T-helper 9 cell (primary cell): Measurements from ENCODE around the gene GRID1.
"Not testable (repeated sequence)": the region's sequence is repeated elsewhere in the genome, so short reads cannot be mapped to it uniquely, and the experiment has no call there.

Experiments
- DNase-seq: peaks from one replicate; pipeline ENCODE4 v3.0.0-alpha.2; 2020

The GRID1 gene

GRCh38 chr10:86391986-86392722 lies 25.6 kb upstream of the GRID1 start:
- no peak for DNase-seq

DNA sequence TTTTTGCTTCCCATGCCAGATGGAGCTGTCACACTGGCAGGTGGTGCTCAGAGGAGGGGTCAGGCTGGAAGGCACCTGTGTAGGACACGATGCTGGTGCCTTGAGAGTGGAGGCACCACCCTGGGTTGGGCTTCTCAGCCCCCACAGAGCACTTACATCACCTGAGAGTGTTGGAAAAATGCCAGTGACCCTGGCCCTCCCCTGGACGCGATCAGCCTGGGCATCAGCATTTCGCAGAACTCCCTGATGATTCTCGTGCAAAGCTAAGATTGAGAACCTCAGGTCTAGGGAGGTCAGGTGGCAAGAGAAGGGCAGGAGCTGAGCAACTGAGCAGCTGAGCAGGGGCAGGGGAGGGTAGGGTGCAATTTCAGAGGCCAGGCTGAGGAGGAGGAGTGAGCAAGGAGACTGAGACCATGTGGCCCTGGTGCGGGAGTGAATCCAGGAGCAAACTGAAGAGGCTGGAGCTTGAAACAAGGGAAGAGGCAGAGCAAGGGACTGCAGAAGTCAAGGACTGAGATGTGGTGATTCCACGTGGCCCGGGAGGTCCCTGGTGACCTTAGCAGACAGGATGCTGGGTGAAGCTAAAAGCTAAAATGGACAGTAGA lies 24.7 kb upstream of the GRID1 start:
- DNase-seq, result no peak

DNA sequence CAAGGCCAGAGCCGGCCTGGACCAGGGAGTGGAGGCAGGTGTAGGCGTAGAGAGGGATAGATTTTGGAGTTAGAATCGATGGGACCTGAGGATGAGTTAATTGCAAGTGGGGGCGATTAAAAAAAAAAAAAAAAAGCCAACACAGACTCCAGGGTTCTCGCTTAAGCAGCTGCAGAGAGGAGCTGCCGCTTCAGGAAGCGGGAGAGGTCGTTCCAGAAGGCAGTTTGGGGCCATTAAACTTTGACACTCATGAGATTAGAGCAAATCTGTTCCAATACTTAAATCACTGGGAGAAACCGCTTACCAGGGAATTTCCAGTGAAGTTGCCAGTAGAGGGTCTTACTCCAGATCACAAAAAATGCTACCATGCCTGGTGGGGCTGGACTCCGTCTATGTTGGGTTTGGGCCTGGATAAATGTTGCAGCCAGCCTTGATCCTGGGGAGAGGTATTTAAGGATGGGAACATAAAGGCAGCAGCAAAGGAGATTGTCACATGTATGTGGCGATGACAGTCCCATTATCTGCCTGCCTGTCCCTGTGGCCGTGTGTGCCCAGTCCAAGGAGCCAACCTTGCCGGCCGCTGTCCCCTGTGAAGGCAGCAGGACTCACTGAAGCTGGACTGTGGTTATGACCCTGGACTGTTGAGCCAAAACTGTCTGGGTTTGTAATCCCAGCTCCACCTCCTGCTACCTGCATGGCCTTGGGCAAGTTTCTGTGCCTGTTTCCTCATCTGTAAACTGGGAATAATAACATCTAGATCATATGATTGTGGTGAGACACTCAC lies 23.9 kb upstream of the GRID1 start:
- DNase-seq, result no peak

DNA sequence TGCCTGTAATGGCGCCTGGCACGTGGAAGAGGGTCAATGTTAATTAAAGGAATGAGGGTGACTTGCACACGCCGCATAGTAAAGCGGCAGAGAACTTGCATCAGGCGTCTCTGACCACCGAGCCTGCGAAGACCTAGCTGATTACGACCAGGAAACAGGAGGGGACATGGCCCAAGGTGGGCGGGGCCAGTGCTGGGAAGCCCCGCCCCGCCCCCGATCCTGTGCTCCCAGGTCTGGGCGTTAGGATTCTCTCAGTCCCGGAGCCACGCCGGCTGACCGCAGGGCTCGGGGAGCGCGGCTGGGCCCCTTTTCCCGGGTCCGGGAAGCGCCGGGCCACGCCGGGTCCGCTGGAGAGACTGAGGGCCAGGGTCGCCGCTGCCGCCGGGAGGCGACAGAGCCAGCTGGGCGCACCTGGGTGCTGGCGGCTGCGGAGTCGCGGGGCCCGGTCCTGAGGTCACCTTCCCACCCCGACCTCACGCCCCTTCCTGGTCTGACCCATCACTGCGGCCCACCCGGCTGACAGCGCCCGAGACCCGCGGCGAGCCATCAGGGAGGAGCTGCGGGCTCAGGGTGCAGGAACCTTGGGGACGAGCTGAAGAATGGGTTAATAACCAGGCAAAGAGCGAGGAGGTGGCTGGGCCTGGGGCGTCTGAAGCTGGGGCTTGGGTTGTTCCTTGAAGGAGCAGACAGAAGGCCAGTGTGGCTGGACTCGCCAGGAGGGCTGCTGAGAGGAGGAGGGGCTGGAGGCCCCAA lies 23.0 kb upstream of the GRID1 start:
- no peak for DNase-seq

DNA sequence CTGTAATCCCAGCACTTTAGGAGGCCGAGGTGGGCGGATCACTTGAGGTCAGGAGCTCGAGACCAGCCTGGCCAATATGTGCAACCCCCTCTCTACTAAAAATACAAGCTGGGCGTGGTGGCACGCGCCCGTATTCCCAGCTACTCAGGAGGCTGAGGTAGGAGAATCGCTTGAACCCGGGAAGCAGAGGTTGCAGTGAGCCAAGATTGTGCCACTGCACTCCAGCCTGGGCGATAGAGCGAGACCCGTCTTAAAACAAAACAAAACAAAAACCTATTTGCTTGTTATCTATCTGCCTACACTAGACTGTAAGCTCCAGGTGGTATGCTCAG lies 22.5 kb upstream of the GRID1 start:
- not testable (repeated sequence) for DNase-seq

- DNase-seq, result no peak
Measured at GRCh38 chr10:86388119-86388704, 21.6 kb upstream of the GRID1 start.

GRCh38 chr10:86387178-86387794 lies 20.7 kb upstream of the GRID1 start:
- DNase-seq, result no peak

DNA sequence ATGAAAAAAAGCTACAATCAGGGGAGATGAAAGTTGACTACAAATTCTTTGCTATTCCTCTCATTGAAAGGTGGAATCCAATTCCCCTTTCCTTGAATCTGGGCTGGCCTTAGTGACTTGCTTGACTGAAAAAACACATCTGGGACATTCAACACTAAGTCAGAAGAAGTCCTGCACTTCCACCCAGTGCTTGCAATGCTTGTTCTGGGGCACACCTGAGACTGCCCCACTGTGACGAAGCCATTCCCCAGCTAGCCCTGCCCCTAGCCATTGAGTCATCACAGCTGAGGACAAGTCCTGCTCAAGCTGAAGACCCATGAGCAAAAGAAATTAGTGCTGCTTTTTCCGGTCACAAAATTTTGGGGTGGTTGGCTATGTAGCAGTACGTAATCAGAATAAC lies 19.2 kb upstream of the GRID1 start:
- no peak for DNase-seq

DNA sequence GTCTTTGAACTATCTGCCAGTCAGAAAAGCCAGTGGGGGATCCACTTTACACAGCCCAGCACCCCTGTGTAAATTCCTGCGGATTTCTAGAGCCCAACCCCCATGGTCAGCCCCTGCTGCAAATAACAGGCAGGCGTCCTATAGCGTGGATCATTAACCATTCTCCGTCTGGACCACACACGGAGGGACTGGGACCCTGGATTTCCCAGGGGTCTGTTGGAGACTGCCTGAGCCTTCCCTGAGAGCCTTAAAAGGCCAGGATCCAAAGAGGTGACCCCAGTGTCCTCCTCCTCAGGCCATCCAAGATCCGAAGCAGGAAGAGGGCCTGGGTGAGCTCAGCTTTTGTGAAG lies 11.2 kb upstream of the GRID1 start:
- DNase-seq, result no peak

DNA sequence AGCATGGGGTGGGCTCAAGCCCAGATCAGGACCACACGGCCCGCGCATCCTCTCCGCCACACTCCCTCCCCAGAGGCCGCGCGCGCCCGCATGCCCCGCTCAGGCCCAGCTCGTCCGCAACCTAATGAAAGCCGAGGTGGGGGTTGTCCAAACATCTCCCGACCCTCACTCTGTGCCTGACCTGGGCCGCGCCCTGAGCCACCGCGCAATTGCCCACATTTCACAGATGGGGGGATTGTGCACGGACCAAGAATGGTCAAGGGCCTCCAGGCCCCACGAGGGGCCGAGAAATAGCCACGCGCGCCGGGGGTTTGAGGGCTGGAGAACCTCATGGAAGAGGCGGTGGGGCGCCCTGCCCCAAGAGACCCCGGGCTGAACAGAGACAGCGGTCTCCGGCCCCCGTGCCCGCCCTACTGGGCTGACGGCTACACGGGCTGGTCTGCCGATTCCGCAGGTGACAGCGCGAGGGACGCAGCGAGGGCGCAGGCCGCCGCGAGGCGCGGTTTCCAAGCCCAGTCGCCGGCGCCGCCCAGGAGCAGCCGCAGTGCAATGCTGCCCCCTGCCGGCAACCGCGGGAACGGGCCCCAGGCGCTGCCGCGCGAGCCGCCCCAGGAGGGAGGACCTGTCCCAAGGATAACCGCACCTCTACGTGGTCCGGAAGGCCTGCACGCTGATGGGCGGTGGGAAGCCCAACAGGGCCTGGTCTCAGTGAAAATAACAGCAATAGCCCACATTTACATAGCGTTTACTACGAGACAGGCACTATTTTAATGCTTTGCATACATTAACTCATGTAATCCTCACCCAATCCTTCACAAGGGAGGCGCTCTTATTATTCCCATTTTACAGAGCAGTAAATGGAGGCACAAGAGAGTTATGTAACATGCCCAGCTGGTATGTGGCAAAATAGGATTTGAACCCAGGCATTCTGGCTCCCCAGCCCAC lies 10.5 kb upstream of the GRID1 start:
- peak; percentile 78 for DNase-seq

DNA sequence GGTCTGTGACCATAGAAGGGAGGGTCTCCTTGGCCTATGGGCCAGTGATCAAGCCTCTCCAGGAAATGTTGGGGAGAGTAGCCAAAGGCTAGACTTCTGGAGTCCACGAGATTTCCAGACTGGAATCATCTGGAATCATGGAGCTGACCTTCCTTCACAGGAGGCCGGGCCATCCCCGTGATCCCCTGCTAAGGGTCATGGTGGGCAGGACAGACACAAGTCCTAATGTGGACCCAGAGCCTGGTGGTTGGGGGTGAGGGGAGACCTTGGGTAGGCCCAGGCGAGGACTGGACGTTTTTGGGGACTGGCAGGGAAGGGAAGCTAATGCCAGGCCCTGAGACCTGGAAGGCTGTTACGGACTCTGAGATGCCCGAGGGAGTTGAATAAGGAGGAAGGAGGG lies 9.8 kb upstream of the GRID1 start:
- DNase-seq, result no peak

- no peak for DNase-seq
Measured at GRCh38 chr10:86375204-86375603, 8.6 kb upstream of the GRID1 start.

DNA sequence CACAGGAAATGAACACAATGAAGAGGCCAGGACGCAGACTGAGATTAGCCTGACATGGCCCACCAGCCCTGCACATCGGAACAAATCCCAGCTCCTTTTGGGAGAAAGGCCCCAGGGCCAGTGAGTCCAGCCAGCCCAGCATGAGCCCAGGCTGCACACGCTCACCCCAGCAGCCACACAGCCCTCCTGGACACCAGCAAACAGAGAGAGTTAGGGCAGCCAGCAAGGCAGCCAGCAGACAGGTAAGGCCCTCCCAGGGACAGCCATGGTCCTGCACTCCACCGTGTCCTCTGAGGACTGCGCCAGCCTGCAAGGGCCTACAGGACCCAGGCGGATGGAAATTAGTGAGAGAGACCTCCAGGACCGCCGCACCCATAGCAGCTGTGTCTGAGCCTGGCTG lies 8.1 kb upstream of the GRID1 start:
- no peak for DNase-seq

DNA sequence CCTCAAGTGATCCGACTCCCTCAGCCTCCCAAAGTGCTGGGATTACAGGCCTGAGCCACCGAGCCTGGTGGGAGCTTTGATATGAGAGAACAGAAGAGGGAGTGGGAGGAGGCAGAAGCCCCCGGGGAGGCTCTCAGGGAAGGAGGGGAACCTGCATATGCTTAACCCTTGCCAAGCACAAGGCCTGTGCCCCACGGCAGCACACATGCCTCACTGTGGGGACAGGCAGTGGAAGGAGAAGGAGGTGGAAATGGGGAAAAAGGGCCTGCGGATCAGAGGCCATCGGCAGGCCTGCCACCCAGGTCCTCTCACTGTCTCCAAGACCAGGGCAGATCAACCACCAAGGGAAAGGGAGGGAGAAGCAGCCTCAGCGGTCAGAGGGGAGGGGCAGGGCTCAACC lies 7.2 kb upstream of the GRID1 start:
- no peak for DNase-seq

DNA sequence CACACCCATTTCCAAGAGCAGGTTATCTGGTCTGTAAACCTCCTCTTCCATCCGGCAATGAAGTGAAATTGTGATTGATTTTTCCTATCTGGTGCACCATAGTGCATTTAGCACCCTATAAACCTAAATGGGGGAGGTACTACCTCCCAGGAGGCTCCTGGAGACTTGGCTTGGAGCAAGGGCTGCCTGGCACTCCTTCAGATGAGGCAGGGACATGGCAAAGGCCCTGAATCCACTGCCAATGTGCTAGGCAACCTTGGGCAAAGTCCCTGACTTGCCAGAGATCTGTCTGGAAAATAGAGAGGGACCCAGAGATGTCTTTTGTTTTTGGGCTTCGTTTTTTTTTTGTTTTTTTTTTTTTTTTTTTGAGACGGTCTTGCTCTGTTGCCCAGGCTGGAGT lies 6.7 kb upstream of the GRID1 start:
- no peak for DNase-seq

GRCh38 chr10:86372784-86373239 lies 6.2 kb upstream of the GRID1 start:
- DNase-seq, result no peak

GRCh38 chr10:86372119-86372783 lies 5.7 kb upstream of the GRID1 start:
- no peak for DNase-seq

DNA sequence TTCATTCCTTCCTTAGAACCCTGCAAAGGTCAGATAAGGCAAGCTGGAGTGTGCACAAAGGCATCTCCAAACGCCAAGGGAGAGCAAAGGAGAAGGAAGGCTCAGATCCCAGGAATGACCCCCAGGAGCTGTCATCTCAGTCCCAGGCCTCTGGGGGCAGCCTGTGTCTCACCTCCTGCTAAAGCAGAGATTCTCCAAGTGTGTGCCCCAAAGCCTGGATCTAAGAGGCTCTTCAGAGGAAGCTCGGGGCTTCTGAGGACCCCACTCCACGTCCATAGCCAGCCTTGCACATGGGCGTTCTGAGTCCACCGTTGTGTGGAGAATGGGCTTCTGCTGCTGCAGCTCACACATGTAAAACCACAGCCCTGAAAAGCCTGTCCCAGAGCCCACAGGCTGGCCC lies 5.1 kb upstream of the GRID1 start:
- DNase-seq, result no peak

DNA sequence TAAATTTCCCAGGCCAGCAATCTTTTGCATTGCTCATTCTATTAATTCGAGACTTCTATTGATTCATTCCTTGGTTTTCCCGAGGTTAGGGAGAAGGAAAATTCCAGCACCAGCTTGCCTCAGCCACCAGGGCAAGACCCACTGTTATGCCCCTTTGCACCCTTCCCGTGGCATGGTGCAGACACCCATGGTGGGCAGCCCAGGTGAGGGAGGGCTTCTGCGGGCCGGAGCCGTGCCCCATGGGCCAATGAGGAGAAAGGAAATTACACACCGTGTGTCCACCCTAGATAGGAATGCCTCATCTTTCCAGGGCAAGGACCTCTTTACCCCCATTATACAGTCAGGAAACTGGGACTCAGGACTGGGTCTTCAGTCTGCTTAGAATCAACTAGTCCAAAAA lies 4.5 kb upstream of the GRID1 start:
- no peak for DNase-seq

- no peak for DNase-seq
Measured at GRCh38 chr10:86370006-86370585, 3.5 kb upstream of the GRID1 start.
